Endothelial cell of umbilical vein (primary cell): Measurements from ENCODE around the gene ZC3H14. TPM values are rescaled to one million over a fixed set of nuclear protein-coding genes. Genes with fewer than 3 reads are reported as not detected.
A peak's percentile ranks its signal among the peaks of the same experiment; 100 is the strongest.

Experiments used
- BruUV-seq: library from RNA; stranded (reverse); fragments of 400-500 nt; replicated peaks from 2 replicates; lab custom pipeline; 2021; lab: Mats Ljungman, UMichigan
- CTCF ChIA-PET: fragments of 300-600, 350-600 bp; sonication (Branson Sonifier 250); formaldehyde crosslinking; loops from one replicate; lab custom pipeline; 2021; ENCODE audit warnings: antibody characterized with exemption, inconsistent platforms; lab: Charles Lee
- POLR2A ChIA-PET: fragments of 300-600, 350-600 bp; sonication (Branson Sonifier 250); formaldehyde crosslinking; loops from one replicate; lab custom pipeline; 2021; ENCODE audit warnings: antibody characterized with exemption, inconsistent platforms; lab: Charles Lee
- DNase-seq: peaks from one replicate; pipeline ENCODE4 v3.0.0-alpha.2; 2011; ENCODE audit warnings: low read depth, low spot score
- FAIRE-seq: peaks from 2 replicates; lab custom pipeline; 2011; peaks lifted over from hg19 to GRCh38; lab: Jason Lieb, UNC
- H2AFZ ChIP-seq: 2 replicates; pipeline ENCODE4 v1.6.0; 2012; ENCODE audit warnings: low read depth, low read length, control low read depth, inconsistent platforms
- H3K27ac ChIP-seq: 2 replicates; pipeline ENCODE4 v1.5.1; 2011; ENCODE audit warnings: low read depth, mild to moderate bottlenecking, control low read depth, low read length, moderate library complexity; ENCODE audit not compliant: insufficient read depth
- H3K27me3 ChIP-seq, 2 experiments: 2 replicates each; pipeline versions ENCODE4 v1.6.0 to v1.6.1; 2011; ENCODE audit warnings: low read length in 2 of 2, mixed read lengths in 1 of 2; ENCODE audit not compliant: control insufficient read depth in 2 of 2, insufficient read depth in 2 of 2
- H3K36me3 ChIP-seq, 2 experiments: 2 replicates in 1 of 2; 3 replicates in 1 of 2; pipeline ENCODE4 v1.5.1; 2011; ENCODE audit warnings: low read length in 2 of 2, mild to moderate bottlenecking in 1 of 2, moderate library complexity in 1 of 2; ENCODE audit not compliant: control insufficient read depth in 2 of 2, insufficient read depth in 2 of 2; ENCODE audit errors: extremely low read depth in 1 of 2
- H3K4me1 ChIP-seq: 3 replicates; pipeline ENCODE4 v1.5.1; 2011; ENCODE audit warnings: mild to moderate bottlenecking, low read length; ENCODE audit not compliant: control insufficient read depth, insufficient read depth; ENCODE audit errors: extremely low read depth
- H3K4me2 ChIP-seq: 2 replicates; pipeline ENCODE4 v1.6.1; 2011; ENCODE audit warnings: low read length, control low read depth, mixed read lengths; ENCODE audit not compliant: insufficient read depth
- H3K4me3 ChIP-seq, 3 experiments: fragments of 200-600 bp in 1 of 3; sonication (generic), shearing (Covaris generic) in 1 of 3; replicated peaks in 1 of 3; 2 replicates each; pipeline ENCODE4 v1.5.1; 2011 to 2016; ENCODE audit warnings: control low read depth in 3 of 3, low read length in 3 of 3, mild to moderate bottlenecking in 2 of 3, inconsistent platforms in 1 of 3, low read depth in 1 of 3, moderate library complexity in 1 of 3; ENCODE audit not compliant: insufficient read depth in 1 of 3
- H3K79me2 ChIP-seq: 2 replicates; pipeline ENCODE4 v1.6.0; 2012; ENCODE audit warnings: low read length, inconsistent platforms; ENCODE audit not compliant: control insufficient read depth, insufficient read depth
- H3K9ac ChIP-seq: replicated peaks from 2 replicates; pipeline ENCODE3; 2011; ENCODE audit warnings: low read length, control low read depth; ENCODE audit not compliant: insufficient read depth; ENCODE audit errors: extremely low read depth
- H3K9me1 ChIP-seq: replicated peaks from 3 replicates; pipeline ENCODE4 v1.6.0; 2011; ENCODE audit warnings: mild to moderate bottlenecking, low read length; ENCODE audit not compliant: control insufficient read depth, insufficient read depth; ENCODE audit errors: extremely low read depth
- H3K9me3 ChIP-seq: replicated peaks from 2 replicates; pipeline ENCODE4 v1.5.1; 2012; ENCODE audit warnings: low read length, inconsistent platforms; ENCODE audit not compliant: control insufficient read depth, insufficient read depth
- H4K20me1 ChIP-seq: replicated peaks from 2 replicates; pipeline ENCODE3; 2011; ENCODE audit warnings: mild to moderate bottlenecking, low read length; ENCODE audit not compliant: control insufficient read depth, insufficient read depth; ENCODE audit errors: extremely low read depth
- CTCF ChIP-seq, 2 donors: IDR thresholded peaks; 1 replicate in 1 of 2; 2 replicates in 1 of 2; pipeline ENCODE4 v1.5.1; 2011; ENCODE audit warnings: low read length in 2 of 2, mild to moderate bottlenecking in 2 of 2, moderate library complexity in 2 of 2, control low read depth in 1 of 2, inconsistent platforms in 1 of 2, low read depth in 1 of 2; ENCODE audit not compliant: insufficient read depth in 1 of 2; ENCODE audit errors: extremely low read depth in 1 of 2
- EZH2 ChIP-seq: IDR thresholded peaks from 2 replicates; pipeline ENCODE4 v1.6.1; 2012; ENCODE audit warnings: borderline replicate concordance, low read depth, mild to moderate bottlenecking, moderate library complexity, low read length, inconsistent platforms; ENCODE audit not compliant: severe bottlenecking
- FOS ChIP-seq: IDR thresholded peaks from 2 replicates; pipeline ENCODE4 v1.6.1; 2011; ENCODE audit warnings: mild to moderate bottlenecking, low read length, moderate library complexity, borderline replicate concordance; ENCODE audit not compliant: insufficient read depth
- GATA2 ChIP-seq: IDR thresholded peaks from 2 replicates; pipeline ENCODE4 v1.7.0; 2011; ENCODE audit warnings: low read depth, mild to moderate bottlenecking, moderate library complexity, mixed read lengths, low read length; ENCODE audit not compliant: insufficient read length, insufficient read depth
- JUN ChIP-seq: IDR thresholded peaks from 2 replicates; pipeline ENCODE4 v1.6.1; 2011; ENCODE audit warnings: borderline replicate concordance, low read depth; ENCODE audit not compliant: insufficient read length, insufficient read depth
- POLR2AphosphoS5 ChIP-seq: IDR thresholded peaks from 2 replicates; pipeline ENCODE4 v1.6.1; 2012; ENCODE audit warnings: low read depth, mild to moderate bottlenecking, control low read depth, low read length, moderate library complexity; ENCODE audit not compliant: insufficient read depth
- dilution Hi-C: fragments of 300-500 bp; cut with MboI; formaldehyde crosslinking; loops from one replicate; pipeline ENCODE4 v1.15.0; 2019; ENCODE audit warnings: low sequenced_read_pairs; ENCODE audit not compliant: extremely low pct_ligation_motif_present
- intact Hi-C: fragments of 100-400 bp; cut with micrococcal nuclease; formaldehyde crosslinking; loops from one replicate; pipeline ENCODE4 v1.10.0; 2022
- polyA plus RNA-seq, 4 experiments: library from polyadenylated mRNA; depleted of rRNA in 3 of 4; stranded (reverse) in 3 of 4; unstranded in 1 of 4; fragments of >200 nt; gene quantifications; 2 replicates each; pipeline versions ENCODE4 v1.2.1 to v1.2.3, GENCODE V29; 2011 to 2012; ENCODE audit warnings: missing spikeins in 1 of 4
- total RNA-seq: library from RNA; stranded (reverse); gene quantifications from 2 replicates; pipeline ENCODE4 v1.2.3, GENCODE V29; 2021

Gene ZC3H14
- total and polyA plus RNA-seq, 2 donors (not counting 3 experiments of a cell fraction or from before 2014, with no cell fraction given), result 61.2 to 61.8 TPM

- FAIRE-seq, result no peak
- peaks cover 5 to 22% of the 10 kb centered on the region in 2 experiments for H3K36me3 ChIP-seq
- no peaks in the 10 kb centered on the region for H3K9me3 ChIP-seq
- BruUV-seq, result no TSS peak
- intact Hi-C loops (loop anchor here (5.0 kb wide), 1 partner anchor 50 kb away; the partner anchor contains the start of gene ZC3H14), dilution Hi-C loops (no loop called here)
- H3K27me3 ChIP-seq, result no peaks in the 10 kb centered on the region
- ChIA-PET CTCF (interaction anchor here (0.9 to 1.3 kb wide), 2 partner anchors 16 kb away, joined by 3 to 4 read pairs; no protein-coding TSS in a partner anchor), POLR2A (no interaction called here)
- peak; percentile 17 for DNase-seq
- peak overlapping the region; percentile 15 for H3K27ac ChIP-seq
- H3K4me1 ChIP-seq, result peaks cover 39% of the 10 kb centered on the region
- no peaks in the 10 kb centered on the region for H3K9me1 ChIP-seq
- H3K4me3 ChIP-seq, result no peak overlapping the region
- H3K9ac ChIP-seq, result no peak overlapping the region
- no peak overlapping the region for H3K4me2 ChIP-seq
- H4K20me1 ChIP-seq, result no peaks in the 10 kb centered on the region
- H2AFZ ChIP-seq, result no peak overlapping the region
- no peaks in the 10 kb centered on the region for H3K79me2 ChIP-seq
- no peak for TF ChIP-seq GATA2
- TF ChIP-seq CTCF (IDR thresholded peaks at IDR 0.05; ENCODE audit: extremely low read depth in 1 of 2, insufficient read depth in 1 of 2, low read depth in 1 of 2, low read length in 2 of 2), result no peak
- TF ChIP-seq POLR2AphosphoS5, result no peak
- TF ChIP-seq FOS, result no peak
- TF ChIP-seq JUN, result no peak
- no peak for TF ChIP-seq EZH2
These were observed 49.0 kb downstream of the ZC3H14 start for GRCh38 chr14:88611878-88612277.
